Stomach (tissue), 9 donors: ENCODE data around the gene TMTC1. TPM values are rescaled to one million over a fixed set of nuclear protein-coding genes. Genes with fewer than 3 reads are reported as not detected.

Experiments
- DNase-seq, 2 donors: peaks; one replicate each; pipeline versions ENCODE4 v3.0.0 to v3.0.0-alpha.2; 2013 to 2019
- H3K27ac ChIP-seq, 5 donors: fragments of 200-600 bp in 4 of 5; sonication (generic) in 4 of 5; one replicate each; pipeline ENCODE4 v1.5.1; 2013 to 2019; ENCODE audit warnings: mild to moderate bottlenecking in 1 of 5, moderate library complexity in 1 of 5
- H3K27me3 ChIP-seq, 3 donors: fragments of 200-600 bp; sonication (generic); one replicate each; pipeline ENCODE4 v1.5.1; 2017 to 2019; ENCODE audit warnings: mixed run types in 1 of 3
- H3K36me3 ChIP-seq, 4 donors: fragments of 200-600 bp; sonication (generic); 1 replicate in 3 of 4; 2 replicates in 1 of 4; pipeline ENCODE4 v1.5.1; 2016 to 2019
- H3K4me1 ChIP-seq, 4 donors: fragments of 200-600 bp; sonication (generic); one replicate each; pipeline ENCODE4 v1.5.1; 2016 to 2019
- H3K4me3 ChIP-seq, 4 donors: fragments of 200-600 bp; sonication (generic) in 3 of 4; one replicate each; pipeline ENCODE4 v1.5.1; 2016 to 2019; ENCODE audit warnings: mild to moderate bottlenecking in 1 of 4
- H3K9me3 ChIP-seq, 4 donors: fragments of 200-600 bp; sonication (generic); one replicate each; pipeline ENCODE4 v1.5.1; 2016 to 2019
- EP300 ChIP-seq: sonication (generic); formaldehyde crosslinking; IDR thresholded peaks from one replicate; pipeline ENCODE4 v1.6.1; 2017; ENCODE audit warnings: antibody characterized with exemption
- POLR2A ChIP-seq, 4 donors: fragments of 450-650 bp; IDR thresholded peaks; one replicate each; pipeline ENCODE4 v1.6.1; 2016; ENCODE audit warnings: antibody characterized with exemption in 4 of 4, control low read depth in 2 of 4, mild to moderate bottlenecking in 1 of 4, moderate library complexity in 1 of 4
- POLR2AphosphoS5 ChIP-seq, 3 donors: sonication (generic); formaldehyde crosslinking; IDR thresholded peaks; one replicate each; pipeline ENCODE4 v1.6.1; 2016; ENCODE audit warnings: antibody characterized with exemption in 3 of 3
- WGBS, 5 donors: extraction: QIAGEN DNeasy Blood & Tissue Kit in 3 of 5; methylation state at CpG; one replicate each; pipeline versions ENCODE4 v1.1.5 to v1.1.7; 2013 to 2018; 5-methylcytosine and 5-hydroxymethylcytosine counted together
- intact Hi-C: fragments of 100-400 bp; cut with DNase I; formaldehyde crosslinking; loops from one replicate; pipeline ENCODE4 v1.15.1; 2023; ENCODE audit warnings: low total_unique reads
- polyA plus RNA-seq, 3 donors: library from polyadenylated mRNA; stranded (reverse); fragments of 200-250 nt; gene quantifications; one replicate each; pipeline ENCODE4 v1.2.3, GENCODE V29; 2013
- total RNA-seq, 5 donors: library from RNA; depleted of rRNA; stranded (reverse); fragments of >200 nt; gene quantifications; one replicate each; pipeline versions ENCODE4 v1.1.0 to v1.2.3, GENCODE V29; 2014 to 2016
- TF ChIP-seq, protein P1 (sequence below), 7 experiments: fragments of 450-650 bp in 4 of 7; fragments of 200-600 bp in 3 of 7; sonication (generic) in 3 of 7; IDR thresholded peaks; one replicate each; pipeline ENCODE4 v1.5.1; 2016 to 2019; ENCODE audit warnings: antibody characterized with exemption in 7 of 7, control low read depth in 2 of 7, mild to moderate bottlenecking in 1 of 7
- donor health status: healthy with polysubstance abuse.
- donor health status: Bipolar disorder and iron deficiency.
- donor health status: healthy.

The TMTC1 gene
- total and polyA plus RNA-seq, 8 donors = 1.5 to 76.8 (median 19.1) TPM

- no peak for DNase-seq
- WGBS, 5 donors = 59 to 83% (median 63%) methylated on average over 3 to 4 of the region's 4 CpGs
- Histone ChIP-seq H3K4me3 (no peak overlapping the region), H3K27ac (no peak overlapping the region), H3K9me3 (no peaks in the 10 kb centered on the region), H3K36me3 (peaks cover 0 to 17% (median 2%) of the 10 kb centered on the region in 4 donors), H3K27me3 (no peaks in the 10 kb centered on the region), H3K4me1 (peaks cover 0 to 6% (median 0%) of the 10 kb centered on the region in 4 donors)
- TF ChIP-seq, protein P1, sequence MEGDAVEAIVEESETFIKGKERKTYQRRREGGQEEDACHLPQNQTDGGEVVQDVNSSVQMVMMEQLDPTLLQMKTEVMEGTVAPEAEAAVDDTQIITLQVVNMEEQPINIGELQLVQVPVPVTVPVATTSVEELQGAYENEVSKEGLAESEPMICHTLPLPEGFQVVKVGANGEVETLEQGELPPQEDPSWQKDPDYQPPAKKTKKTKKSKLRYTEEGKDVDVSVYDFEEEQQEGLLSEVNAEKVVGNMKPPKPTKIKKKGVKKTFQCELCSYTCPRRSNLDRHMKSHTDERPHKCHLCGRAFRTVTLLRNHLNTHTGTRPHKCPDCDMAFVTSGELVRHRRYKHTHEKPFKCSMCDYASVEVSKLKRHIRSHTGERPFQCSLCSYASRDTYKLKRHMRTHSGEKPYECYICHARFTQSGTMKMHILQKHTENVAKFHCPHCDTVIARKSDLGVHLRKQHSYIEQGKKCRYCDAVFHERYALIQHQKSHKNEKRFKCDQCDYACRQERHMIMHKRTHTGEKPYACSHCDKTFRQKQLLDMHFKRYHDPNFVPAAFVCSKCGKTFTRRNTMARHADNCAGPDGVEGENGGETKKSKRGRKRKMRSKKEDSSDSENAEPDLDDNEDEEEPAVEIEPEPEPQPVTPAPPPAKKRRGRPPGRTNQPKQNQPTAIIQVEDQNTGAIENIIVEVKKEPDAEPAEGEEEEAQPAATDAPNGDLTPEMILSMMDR (IDR thresholded peaks at IDR 0.05) = no peak
- no peak for TF ChIP-seq EP300
- no peak for TF ChIP-seq POLR2A (IDR thresholded peaks at IDR 0.05)
- TF ChIP-seq POLR2AphosphoS5 (IDR thresholded peaks at IDR 0.05) = no peak
- intact Hi-C loops = no loop called here
Observed at GRCh38 chr12:29572938-29573337, 210.8 kb downstream of the TMTC1 start.

DNA sequence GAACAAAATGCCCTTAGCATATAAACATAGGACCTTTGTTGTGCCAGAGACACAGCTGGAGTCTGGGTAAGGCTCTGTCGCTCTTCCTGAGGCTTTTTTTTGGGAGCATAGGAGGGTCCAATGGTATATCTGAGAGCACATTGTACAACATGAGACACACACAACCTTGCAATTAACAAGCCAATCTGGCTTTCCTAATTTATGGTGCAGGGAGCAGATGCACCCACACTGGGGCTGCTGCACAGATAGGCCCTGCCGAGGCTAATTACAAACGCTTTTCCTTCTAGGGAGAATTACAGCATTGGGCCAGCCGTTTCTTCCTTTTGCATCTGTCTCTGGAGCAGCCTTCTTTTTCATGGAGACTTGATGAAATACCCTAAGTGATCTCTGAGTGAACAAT lies 211.3 kb downstream of the TMTC1 start:
- Histone ChIP-seq H3K4me1 (peaks cover 0 to 6% (median 2%) of the 10 kb centered on the region in 4 donors), H3K27ac (no peak overlapping the region), H3K9me3 (no peaks in the 10 kb centered on the region), H3K27me3 (no peaks in the 10 kb centered on the region), H3K4me3 (no peak overlapping the region), H3K36me3 (peaks cover 0 to 17% (median 2%) of the 10 kb centered on the region in 4 donors)
- TF ChIP-seq POLR2AphosphoS5 (IDR thresholded peaks at IDR 0.05) = no peak
- no peak for TF ChIP-seq EP300
- TF ChIP-seq, protein P1 (IDR thresholded peaks at IDR 0.05) = no peak
- TF ChIP-seq POLR2A (IDR thresholded peaks at IDR 0.05) = no peak
- DNase-seq = no peak
- 88 to 97% (median 94%) methylated on average over 4 of the region's 4 CpGs for WGBS, 5 donors
- intact Hi-C loops = no loop called here

DNA sequence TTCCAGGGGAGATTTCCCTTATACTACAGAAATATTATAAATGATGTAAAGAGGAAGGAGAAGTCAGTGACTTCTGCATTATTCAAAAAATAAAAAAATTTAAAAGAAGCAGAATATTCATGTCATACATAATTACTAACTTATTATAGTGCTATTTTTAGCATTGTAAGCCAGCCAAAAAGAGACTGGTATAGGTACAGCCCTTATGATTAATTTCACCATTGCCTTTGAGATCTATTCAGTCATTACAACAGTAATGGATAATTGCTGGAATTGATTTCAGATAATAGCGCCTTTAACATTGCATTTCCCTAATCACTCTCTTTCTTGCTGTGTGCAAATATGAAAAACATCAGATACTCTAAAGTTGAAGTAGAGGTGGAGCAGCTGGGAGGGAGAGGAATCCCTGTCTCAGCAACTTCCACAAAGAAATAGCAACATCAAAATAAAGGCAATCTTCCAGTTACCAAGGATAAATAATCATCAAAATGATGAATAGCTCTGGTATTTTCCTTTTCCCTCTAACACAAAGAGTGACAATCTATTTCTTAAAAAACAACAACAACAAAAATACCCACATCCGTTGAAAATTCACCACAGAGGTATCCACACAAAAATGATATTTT lies 214.5 kb downstream of the TMTC1 start:
- Histone ChIP-seq H3K27me3 (no peaks in the 10 kb centered on the region), H3K4me3 (no peak overlapping the region), H3K27ac (peak overlapping the region in 1 of 5 donors; percentile 1), H3K4me1 (peaks cover 15 to 32% (median 21%) of the 10 kb centered on the region in 4 donors), H3K9me3 (no peaks in the 10 kb centered on the region), H3K36me3 (peaks cover 0 to 17% (median 2%) of the 10 kb centered on the region in 4 donors)
- intact Hi-C loops = no loop called here
- no peak for DNase-seq
- TF ChIP-seq POLR2A (IDR thresholded peaks at IDR 0.05) (no peak), POLR2AphosphoS5 (IDR thresholded peaks at IDR 0.05) (no peak), EP300 (no peak)
- TF ChIP-seq, protein P1 (IDR thresholded peaks at IDR 0.05) = no peak
- 70 to 77% (median 72%) methylated on average over 2 of the region's 2 CpGs for WGBS, 5 donors

- intact Hi-C loops = no loop called here
- H3K27ac ChIP-seq = peak overlapping the region; percentile 9 to 60 (median 30)
- no peaks in the 10 kb centered on the region for H3K9me3 ChIP-seq
- no peak overlapping the region for H3K4me3 ChIP-seq
- 65 to 83% (median 74%) methylated on average over 6 of the region's 6 CpGs for WGBS, 5 donors
- peaks cover 0 to 4% (median 0%) of the 10 kb centered on the region in 4 donors for H3K36me3 ChIP-seq
- H3K27me3 ChIP-seq = no peaks in the 10 kb centered on the region
- no peak for TF ChIP-seq POLR2A (IDR thresholded peaks at IDR 0.05)
- TF ChIP-seq, protein P1 (IDR thresholded peaks at IDR 0.05) = no peak
- TF ChIP-seq EP300 = no peak
- peak in 1 of 3 donors; percentile 33 for TF ChIP-seq POLR2AphosphoS5 (IDR thresholded peaks at IDR 0.05)
- no peak for DNase-seq
- H3K4me1 ChIP-seq = peaks cover 37 to 58% (median 47%) of the 10 kb centered on the region in 4 donors
Observed at GRCh38 chr12:29566441-29566840, 217.3 kb downstream of the TMTC1 start.
